Activated CD4-positive, alpha-beta T cell treated with anti-CD3 and anti-CD28 coated beads, Interleukin-2, amount 50 U/mL, for 4 hours (primary cell): ENCODE measurements around the gene MPG.
A peak's percentile ranks its signal among the peaks of the same experiment; 100 is the strongest.
"Not testable (repeated sequence)": the region's sequence is repeated elsewhere in the genome, so short reads cannot be mapped to it uniquely, and the experiment has no call there.

Source experiments
- DNase-seq, 2 experiments: peaks; one replicate each; pipeline ENCODE4 v3.0.0-alpha.2; 2020

Gene MPG

GRCh38 chr16:77807-78443 lies at the start of gene MPG:
MPG (plus strand) TSS chr16:78225; CDS start chr16:78310, 85 bp downstream.
- DNase-seq, result peak; percentile 75 to 76

GRCh38 chr16:30627-31026 lies 47.4 kb upstream of the MPG start:
- not testable (repeated sequence) for DNase-seq

- not testable (repeated sequence) for DNase-seq
Observed at GRCh38 chr16:33154-33876, 44.7 kb upstream of the MPG start.

GRCh38 chr16:33877-34647 lies 44.0 kb upstream of the MPG start:
- DNase-seq, result no peak

- DNase-seq, result no peak
Observed at GRCh38 chr16:34648-34987, 43.4 kb upstream of the MPG start.

GRCh38 chr16:35011-35677 lies 42.9 kb upstream of the MPG start:
- no peak for DNase-seq

- no peak for DNase-seq
Observed at GRCh38 chr16:35678-36305, 42.2 kb upstream of the MPG start.

- no peak for DNase-seq
Observed at GRCh38 chr16:36336-36984, 41.6 kb upstream of the MPG start.

GRCh38 chr16:37511-37910 lies 40.5 kb upstream of the MPG start:
- no peak for DNase-seq

GRCh38 chr16:38206-38605 lies 39.8 kb upstream of the MPG start:
- DNase-seq, result not testable (repeated sequence)

GRCh38 chr16:38941-39892 lies 38.8 kb upstream of the MPG start:
- peak; percentile 25 to 35 for DNase-seq

GRCh38 chr16:41439-42068 lies 36.5 kb upstream of the MPG start:
- no peak for DNase-seq

GRCh38 chr16:42069-42457 lies 36.0 kb upstream of the MPG start:
- no peak for DNase-seq

- DNase-seq, result no peak
Observed at GRCh38 chr16:42691-43090, 35.3 kb upstream of the MPG start.

- no peak for DNase-seq
Observed at GRCh38 chr16:43294-43693, 34.7 kb upstream of the MPG start.

- no peak for DNase-seq
Observed at GRCh38 chr16:44655-45054, 33.4 kb upstream of the MPG start.

- DNase-seq, result no peak
Observed at GRCh38 chr16:45454-45853, 32.6 kb upstream of the MPG start.

- DNase-seq, result not testable (repeated sequence)
Observed at GRCh38 chr16:46510-46909, 31.5 kb upstream of the MPG start.

GRCh38 chr16:47234-47633 lies 30.8 kb upstream of the MPG start:
- DNase-seq, result no peak

GRCh38 chr16:50769-51591 lies 27.0 kb upstream of the MPG start:
- DNase-seq, result no peak
